Suprapubic skin (tissue), 4 donors: ENCODE measurements around the gene TMOD4.

Source experiments
- CTCF ChIP-seq, 2 donors: fragments of 200-600 bp in 1 of 2; fragments of 450-650 bp in 1 of 2; sonication (generic) in 1 of 2; IDR thresholded peaks; one replicate each; pipeline ENCODE4 v1.5.1; 2016 to 2019; ENCODE audit warnings: antibody characterized with exemption in 2 of 2, mild to moderate bottlenecking in 1 of 2, moderate library complexity in 1 of 2
- POLR2A ChIP-seq, 2 donors: fragments of 450-650 bp; IDR thresholded peaks; one replicate each; pipeline ENCODE4 v1.6.1; 2017; ENCODE audit warnings: antibody characterized with exemption in 2 of 2, mild to moderate bottlenecking in 2 of 2, moderate library complexity in 2 of 2
- POLR2AphosphoS5 ChIP-seq, 3 donors: sonication (generic); formaldehyde crosslinking; IDR thresholded peaks; one replicate each; pipeline ENCODE4 v1.6.1; 2017; ENCODE audit warnings: antibody characterized with exemption in 3 of 3

DNA sequence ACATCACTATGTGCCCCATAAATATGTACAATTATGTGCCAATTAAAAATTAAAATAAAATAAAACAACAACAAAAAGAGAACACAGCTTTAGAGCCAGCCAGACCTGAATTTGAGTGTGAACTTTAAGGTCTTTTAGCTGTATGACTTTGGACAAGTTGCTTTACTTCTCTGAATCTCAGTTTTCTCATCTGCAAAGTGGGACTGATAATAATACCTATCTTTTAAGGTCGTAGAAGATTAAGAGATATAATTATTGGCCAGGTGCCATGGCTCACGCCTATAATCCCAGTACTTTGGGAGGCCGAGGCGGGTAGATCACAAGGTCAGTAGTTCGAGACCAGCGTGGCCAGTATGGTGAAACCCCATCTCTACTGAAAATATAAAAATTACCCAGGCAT is 17.5 kb upstream of the TMOD4 start:
- no peak for TF ChIP-seq CTCF (IDR thresholded peaks at IDR 0.05)
- TF ChIP-seq POLR2A (IDR thresholded peaks at IDR 0.05), result no peak
- TF ChIP-seq POLR2AphosphoS5 (IDR thresholded peaks at IDR 0.05), result no peak
